Kidney epithelial cell (primary cell): ENCODE data around the gene NECAB2. TPM values are rescaled to one million over a fixed set of nuclear protein-coding genes. Genes with fewer than 3 reads are reported as not detected.

ENCODE experiments used
- DNase-seq: peaks from one replicate; pipeline ENCODE4 v3.0.0-alpha.2; 2010; ENCODE audit warnings: low read depth
- H3K27me3 ChIP-seq: 2 replicates; pipeline ENCODE4 v1.6.0; 2011; ENCODE audit warnings: low read length; ENCODE audit not compliant: control insufficient read depth, insufficient read depth
- H3K36me3 ChIP-seq: 2 replicates; pipeline ENCODE4 v1.5.1; 2011; ENCODE audit warnings: low read length; ENCODE audit not compliant: control insufficient read depth, insufficient read depth
- H3K4me3 ChIP-seq: 2 replicates; pipeline ENCODE4 v1.5.1; 2011; ENCODE audit warnings: low read depth, mild to moderate bottlenecking, control low read depth, low read length
- CTCF ChIP-seq: IDR thresholded peaks from 2 replicates; pipeline ENCODE4 v1.5.1; 2011; ENCODE audit warnings: mild to moderate bottlenecking, moderate library complexity, low read length, control low read depth, inconsistent platforms; ENCODE audit not compliant: insufficient read depth, poor library complexity, severe bottlenecking
- total RNA-seq: library from RNA; depleted of rRNA; stranded (reverse); fragments of >200 nt; gene quantifications from 2 replicates; pipeline ENCODE4 v1.2.3, GENCODE V29; 2015

The NECAB2 gene
- total RNA-seq, 1 donor from 2014 or later = not detected

GRCh38 chr16:84045818-84046470 lies 77.9 kb downstream of the NECAB2 start:
- TF ChIP-seq CTCF = no peak
- no peak overlapping the region for H3K4me3 ChIP-seq

GRCh38 chr16:84047206-84047605 lies 79.2 kb downstream of the NECAB2 start:
- Histone ChIP-seq H3K4me3 (no peak overlapping the region), H3K36me3 (no peaks in the 10 kb centered on the region), H3K27me3 (peaks cover 28% of the 10 kb centered on the region)
- no peak for DNase-seq
- no peak for TF ChIP-seq CTCF

More at GRCh38 chr16:84045818-84046470, 77.9 kb downstream of the NECAB2 start:
- Histone ChIP-seq H3K36me3 (no peaks in the 10 kb centered on the region), H3K27me3 (peaks cover 40% of the 10 kb centered on the region)
- no peak for DNase-seq

GRCh38 chr16:84047626-84048025 lies 79.6 kb downstream of the NECAB2 start:
- no peak for TF ChIP-seq CTCF
- no peaks in the 10 kb centered on the region for H3K36me3 ChIP-seq
- peaks cover 24% of the 10 kb centered on the region for H3K27me3 ChIP-seq
- H3K4me3 ChIP-seq = no peak overlapping the region
- DNase-seq = no peak

GRCh38 chr16:84048270-84048669 lies 80.2 kb downstream of the NECAB2 start:
- H3K36me3 ChIP-seq = no peaks in the 10 kb centered on the region
- peak; percentile 21 for TF ChIP-seq CTCF
- DNase-seq = no peak
- H3K4me3 ChIP-seq = no peak overlapping the region
- H3K27me3 ChIP-seq = peaks cover 17% of the 10 kb centered on the region

GRCh38 chr16:84048871-84049270 lies 80.8 kb downstream of the NECAB2 start:
- no peak for DNase-seq
- H3K4me3 ChIP-seq = no peak overlapping the region
- H3K36me3 ChIP-seq = no peaks in the 10 kb centered on the region
- no peak for TF ChIP-seq CTCF
- H3K27me3 ChIP-seq = peaks cover 11% of the 10 kb centered on the region
